A549 (cell line): Measurements from ENCODE around the gene PPP1R3D.

ENCODE experiments used
- BHLHE40 ChIP-seq: IDR thresholded peaks from 2 replicates; pipeline ENCODE4 v1.6.1; 2012; ENCODE audit warnings: low read depth, low read length, inconsistent platforms
- HOXB13 ChIP-seq: fragments of 250-450 bp; sonication (Bioruptor Pico); IDR thresholded peaks from 2 replicates; pipeline ENCODE4 v1.5.0; 2020; ENCODE audit warnings: low read depth, mild to moderate bottlenecking, moderate library complexity
- TP53 ChIP-seq: fragments of 250-450 bp; sonication (Bioruptor Pico); IDR thresholded peaks from 2 replicates; pipeline ENCODE4 v1.5.0; 2021; ENCODE audit warnings: mild to moderate bottlenecking, moderate library complexity
- TF ChIP-seq, protein P1 (sequence below): fragments of >200 bp; sonication (Bioruptor Twin); formaldehyde crosslinking; IDR thresholded peaks from 3 replicates; pipeline ENCODE4 v1.5.1; 2016
- TF ChIP-seq, protein P2 (sequence below): fragments of 450-650 bp; IDR thresholded peaks from 2 replicates; pipeline ENCODE4 v1.6.1; 2014; ENCODE audit warnings: antibody characterized with exemption
- TF ChIP-seq, protein P3 (sequence below): fragments of 200-600 bp; sonication (generic); IDR thresholded peaks from 2 replicates; pipeline ENCODE4 v1.6.1; 2016; ENCODE audit warnings: antibody characterized with exemption, mild to moderate bottlenecking, moderate library complexity

DNA sequence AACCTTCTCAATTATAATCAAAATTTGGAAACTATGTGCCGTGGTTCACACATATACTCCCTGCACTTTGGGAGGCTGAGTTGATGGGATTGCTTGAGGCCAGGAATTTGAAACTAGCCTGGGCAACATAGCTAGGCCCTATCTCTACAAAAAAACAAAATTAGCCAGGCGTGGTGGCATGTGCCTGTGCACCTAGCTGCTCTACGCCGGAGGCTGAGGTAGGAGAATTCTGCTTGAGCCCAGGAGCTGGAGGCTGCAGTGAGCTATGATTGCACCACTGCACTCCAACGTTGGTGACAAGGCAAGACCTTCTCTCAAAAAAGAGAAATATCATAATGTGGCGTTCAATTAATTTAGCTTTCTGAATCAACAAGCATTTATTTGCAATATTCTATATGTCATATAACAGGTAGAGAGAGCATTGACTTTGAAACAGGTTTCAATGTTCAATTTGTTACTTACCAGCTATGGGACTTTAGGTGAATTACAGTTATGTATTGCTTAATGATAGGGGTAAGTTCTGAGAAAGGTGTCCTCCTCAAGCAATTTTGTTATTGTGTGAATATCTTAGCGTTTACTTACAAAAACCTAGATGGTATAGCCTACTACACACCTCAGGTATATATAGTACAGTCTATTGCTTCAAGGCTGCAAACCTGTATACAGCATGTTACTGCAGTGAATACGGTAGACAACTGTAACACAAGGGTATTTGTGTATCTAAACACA lies 4.5 kb downstream of the PPP1R3D start:
- TF ChIP-seq HOXB13 (no peak), BHLHE40 (no peak), TP53 (CRISPR knock-in tag) (no peak)
- TF ChIP-seq, protein P1, sequence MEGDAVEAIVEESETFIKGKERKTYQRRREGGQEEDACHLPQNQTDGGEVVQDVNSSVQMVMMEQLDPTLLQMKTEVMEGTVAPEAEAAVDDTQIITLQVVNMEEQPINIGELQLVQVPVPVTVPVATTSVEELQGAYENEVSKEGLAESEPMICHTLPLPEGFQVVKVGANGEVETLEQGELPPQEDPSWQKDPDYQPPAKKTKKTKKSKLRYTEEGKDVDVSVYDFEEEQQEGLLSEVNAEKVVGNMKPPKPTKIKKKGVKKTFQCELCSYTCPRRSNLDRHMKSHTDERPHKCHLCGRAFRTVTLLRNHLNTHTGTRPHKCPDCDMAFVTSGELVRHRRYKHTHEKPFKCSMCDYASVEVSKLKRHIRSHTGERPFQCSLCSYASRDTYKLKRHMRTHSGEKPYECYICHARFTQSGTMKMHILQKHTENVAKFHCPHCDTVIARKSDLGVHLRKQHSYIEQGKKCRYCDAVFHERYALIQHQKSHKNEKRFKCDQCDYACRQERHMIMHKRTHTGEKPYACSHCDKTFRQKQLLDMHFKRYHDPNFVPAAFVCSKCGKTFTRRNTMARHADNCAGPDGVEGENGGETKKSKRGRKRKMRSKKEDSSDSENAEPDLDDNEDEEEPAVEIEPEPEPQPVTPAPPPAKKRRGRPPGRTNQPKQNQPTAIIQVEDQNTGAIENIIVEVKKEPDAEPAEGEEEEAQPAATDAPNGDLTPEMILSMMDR, result no peak
- TF ChIP-seq, protein P2, sequence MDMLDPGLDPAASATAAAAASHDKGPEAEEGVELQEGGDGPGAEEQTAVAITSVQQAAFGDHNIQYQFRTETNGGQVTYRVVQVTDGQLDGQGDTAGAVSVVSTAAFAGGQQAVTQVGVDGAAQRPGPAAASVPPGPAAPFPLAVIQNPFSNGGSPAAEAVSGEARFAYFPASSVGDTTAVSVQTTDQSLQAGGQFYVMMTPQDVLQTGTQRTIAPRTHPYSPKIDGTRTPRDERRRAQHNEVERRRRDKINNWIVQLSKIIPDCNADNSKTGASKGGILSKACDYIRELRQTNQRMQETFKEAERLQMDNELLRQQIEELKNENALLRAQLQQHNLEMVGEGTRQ, result no peak
- TF ChIP-seq, protein P3, sequence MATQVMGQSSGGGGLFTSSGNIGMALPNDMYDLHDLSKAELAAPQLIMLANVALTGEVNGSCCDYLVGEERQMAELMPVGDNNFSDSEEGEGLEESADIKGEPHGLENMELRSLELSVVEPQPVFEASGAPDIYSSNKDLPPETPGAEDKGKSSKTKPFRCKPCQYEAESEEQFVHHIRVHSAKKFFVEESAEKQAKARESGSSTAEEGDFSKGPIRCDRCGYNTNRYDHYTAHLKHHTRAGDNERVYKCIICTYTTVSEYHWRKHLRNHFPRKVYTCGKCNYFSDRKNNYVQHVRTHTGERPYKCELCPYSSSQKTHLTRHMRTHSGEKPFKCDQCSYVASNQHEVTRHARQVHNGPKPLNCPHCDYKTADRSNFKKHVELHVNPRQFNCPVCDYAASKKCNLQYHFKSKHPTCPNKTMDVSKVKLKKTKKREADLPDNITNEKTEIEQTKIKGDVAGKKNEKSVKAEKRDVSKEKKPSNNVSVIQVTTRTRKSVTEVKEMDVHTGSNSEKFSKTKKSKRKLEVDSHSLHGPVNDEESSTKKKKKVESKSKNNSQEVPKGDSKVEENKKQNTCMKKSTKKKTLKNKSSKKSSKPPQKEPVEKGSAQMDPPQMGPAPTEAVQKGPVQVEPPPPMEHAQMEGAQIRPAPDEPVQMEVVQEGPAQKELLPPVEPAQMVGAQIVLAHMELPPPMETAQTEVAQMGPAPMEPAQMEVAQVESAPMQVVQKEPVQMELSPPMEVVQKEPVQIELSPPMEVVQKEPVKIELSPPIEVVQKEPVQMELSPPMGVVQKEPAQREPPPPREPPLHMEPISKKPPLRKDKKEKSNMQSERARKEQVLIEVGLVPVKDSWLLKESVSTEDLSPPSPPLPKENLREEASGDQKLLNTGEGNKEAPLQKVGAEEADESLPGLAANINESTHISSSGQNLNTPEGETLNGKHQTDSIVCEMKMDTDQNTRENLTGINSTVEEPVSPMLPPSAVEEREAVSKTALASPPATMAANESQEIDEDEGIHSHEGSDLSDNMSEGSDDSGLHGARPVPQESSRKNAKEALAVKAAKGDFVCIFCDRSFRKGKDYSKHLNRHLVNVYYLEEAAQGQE, result no peak
